Cardiac muscle cell (in vitro differentiated cells and primary cell): Measurements from ENCODE around the gene GPR84. TPM values are rescaled to one million over a fixed set of nuclear protein-coding genes. Genes with fewer than 3 reads are reported as not detected.

Experiments used
- DNase-seq, 2 donors: peaks; one replicate each; pipeline versions ENCODE4 v3.0.0 to v3.0.0-alpha.2; 2010 to 2017; ENCODE audit warnings: low read depth in 1 of 2, low spot score in 1 of 2
- H3K27ac ChIP-seq: fragments of 200-600 bp; sonication (generic); 2 replicates; pipeline ENCODE4 v1.5.1; 2016
- H3K27me3 ChIP-seq: fragments of 200-600 bp; sonication (generic); 2 replicates; pipeline ENCODE4 v1.6.0; 2016; ENCODE audit warnings: control low read depth
- H3K36me3 ChIP-seq: fragments of 200-600 bp; sonication (generic); 2 replicates; pipeline ENCODE4 v1.5.1; 2016; ENCODE audit warnings: control low read depth
- H3K4me1 ChIP-seq: fragments of 200-600 bp; sonication (generic); 2 replicates; pipeline ENCODE4 v1.8.1; 2017; ENCODE audit warnings: low read depth, mild to moderate bottlenecking, mixed run types
- H3K4me3 ChIP-seq: fragments of 200-600 bp; sonication (generic); 2 replicates; pipeline ENCODE4 v1.5.1; 2016; ENCODE audit warnings: mild to moderate bottlenecking
- H3K9me3 ChIP-seq: fragments of 200-600 bp; sonication (generic); 2 replicates; pipeline ENCODE4 v1.5.1; 2017; ENCODE audit warnings: low read depth, mild to moderate bottlenecking, control low read depth
- CTCF ChIP-seq: IDR thresholded peaks from 2 replicates; pipeline ENCODE4 v1.5.1; 2012; ENCODE audit warnings: low read depth, mild to moderate bottlenecking, low read length
- polyA plus RNA-seq: library from polyadenylated mRNA; unstranded; fragments of >200 nt; fragmentation: Nextera tagmentation; extraction: Ambion mirVana; gene quantifications from 2 replicates; pipeline ENCODE4 v1.2.1, GENCODE V29; 2016
- total RNA-seq: library from RNA; depleted of rRNA; stranded (reverse); fragments of >200 nt; gene quantifications from 2 replicates; pipeline ENCODE4 v1.2.3, GENCODE V29; 2016

Gene GPR84
- total and polyA plus RNA-seq, 2 experiments from 2014 or later, result 0.09 TPM; not detected in 1

GRCh38 chr12:54350743-54351142 is 13.5 kb downstream of the GPR84 start:
- Histone ChIP-seq H3K36me3 (peaks cover 29% of the 10 kb centered on the region), H3K9me3 (no peaks in the 10 kb centered on the region), H3K4me1 (peaks cover 38% of the 10 kb centered on the region), H3K4me3 (no peak overlapping the region), H3K27ac (peak overlapping the region; percentile 7), H3K27me3 (no peaks in the 10 kb centered on the region)
- no peak for TF ChIP-seq CTCF
- peak in 1 of 2 donors; percentile 40 for DNase-seq

GRCh38 chr12:54349679-54350078 is 14.6 kb downstream of the GPR84 start:
- no peaks in the 10 kb centered on the region for H3K27me3 ChIP-seq
- no peak for TF ChIP-seq CTCF
- no peak overlapping the region for H3K27ac ChIP-seq
- DNase-seq, result no peak
- H3K9me3 ChIP-seq, result no peaks in the 10 kb centered on the region
- peaks cover 38% of the 10 kb centered on the region for H3K36me3 ChIP-seq
- H3K4me3 ChIP-seq, result no peak overlapping the region
- H3K4me1 ChIP-seq, result peaks cover 28% of the 10 kb centered on the region

- H3K9me3 ChIP-seq, result no peaks in the 10 kb centered on the region
- H3K4me1 ChIP-seq, result peaks cover 28% of the 10 kb centered on the region
- TF ChIP-seq CTCF, result no peak
- H3K4me3 ChIP-seq, result no peak overlapping the region
- H3K36me3 ChIP-seq, result peaks cover 38% of the 10 kb centered on the region
- no peak for DNase-seq
- H3K27ac ChIP-seq, result no peak overlapping the region
- no peaks in the 10 kb centered on the region for H3K27me3 ChIP-seq
These were observed 15.2 kb downstream of the GPR84 start for GRCh38 chr12:54349036-54349435.

- DNase-seq, result no peak
- H3K27me3 ChIP-seq, result no peaks in the 10 kb centered on the region
- H3K4me3 ChIP-seq, result no peak overlapping the region
- H3K36me3 ChIP-seq, result peaks cover 26% of the 10 kb centered on the region
- H3K9me3 ChIP-seq, result no peaks in the 10 kb centered on the region
- TF ChIP-seq CTCF, result no peak
- H3K4me1 ChIP-seq, result peaks cover 47% of the 10 kb centered on the region
- H3K27ac ChIP-seq, result peak overlapping the region; percentile 68
These were observed 22.6 kb downstream of the GPR84 start for GRCh38 chr12:54341378-54342300.

- H3K9me3 ChIP-seq, result no peaks in the 10 kb centered on the region
- no peak overlapping the region for H3K4me3 ChIP-seq
- H3K36me3 ChIP-seq, result peaks cover 26% of the 10 kb centered on the region
- no peaks in the 10 kb centered on the region for H3K27me3 ChIP-seq
- TF ChIP-seq CTCF, result no peak
- H3K4me1 ChIP-seq, result peaks cover 47% of the 10 kb centered on the region
- peak overlapping the region; percentile 68 for H3K27ac ChIP-seq
- no peak for DNase-seq
These were observed 23.4 kb downstream of the GPR84 start for GRCh38 chr12:54340846-54341245.
